ENCODE results near the gene PRRT3.

DNA sequence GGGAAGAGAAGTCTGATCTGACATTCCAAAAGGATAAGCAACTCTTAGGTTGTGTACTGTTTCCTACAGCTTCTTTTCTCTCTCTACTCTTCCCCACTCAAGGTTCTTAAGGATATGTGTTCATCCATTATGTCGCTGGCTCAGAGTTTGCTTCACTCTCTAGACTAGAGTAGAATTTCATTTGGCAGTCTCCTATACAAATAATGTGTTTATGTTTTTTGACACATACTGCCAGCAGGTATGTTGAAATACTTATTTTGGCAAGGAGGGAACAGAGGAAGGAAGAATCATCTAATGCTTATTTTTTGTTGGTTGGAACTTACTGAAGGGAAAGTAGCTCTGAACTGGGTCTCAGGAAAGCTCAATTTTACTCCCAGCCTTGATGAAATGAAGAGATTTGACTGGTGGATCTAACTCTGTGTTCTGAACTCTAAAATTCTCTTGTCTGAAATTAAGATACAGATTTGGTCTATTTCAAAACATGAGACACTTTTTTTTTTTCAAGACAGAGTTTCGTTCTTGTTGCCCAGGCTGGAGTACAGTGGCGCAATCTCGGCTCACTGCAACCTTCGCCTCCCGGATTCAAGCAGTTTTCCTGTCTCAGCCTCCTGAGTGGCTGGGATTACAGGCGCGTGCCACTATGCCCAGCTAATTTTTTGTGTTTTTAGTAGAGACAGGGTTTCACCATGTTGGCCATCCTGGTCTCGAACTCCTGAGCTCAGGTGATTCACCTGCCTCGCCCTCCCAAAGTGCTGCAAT, 42.1 kb upstream of the PRRT3 start:
- TF ChIP-seq, protein P1, sequence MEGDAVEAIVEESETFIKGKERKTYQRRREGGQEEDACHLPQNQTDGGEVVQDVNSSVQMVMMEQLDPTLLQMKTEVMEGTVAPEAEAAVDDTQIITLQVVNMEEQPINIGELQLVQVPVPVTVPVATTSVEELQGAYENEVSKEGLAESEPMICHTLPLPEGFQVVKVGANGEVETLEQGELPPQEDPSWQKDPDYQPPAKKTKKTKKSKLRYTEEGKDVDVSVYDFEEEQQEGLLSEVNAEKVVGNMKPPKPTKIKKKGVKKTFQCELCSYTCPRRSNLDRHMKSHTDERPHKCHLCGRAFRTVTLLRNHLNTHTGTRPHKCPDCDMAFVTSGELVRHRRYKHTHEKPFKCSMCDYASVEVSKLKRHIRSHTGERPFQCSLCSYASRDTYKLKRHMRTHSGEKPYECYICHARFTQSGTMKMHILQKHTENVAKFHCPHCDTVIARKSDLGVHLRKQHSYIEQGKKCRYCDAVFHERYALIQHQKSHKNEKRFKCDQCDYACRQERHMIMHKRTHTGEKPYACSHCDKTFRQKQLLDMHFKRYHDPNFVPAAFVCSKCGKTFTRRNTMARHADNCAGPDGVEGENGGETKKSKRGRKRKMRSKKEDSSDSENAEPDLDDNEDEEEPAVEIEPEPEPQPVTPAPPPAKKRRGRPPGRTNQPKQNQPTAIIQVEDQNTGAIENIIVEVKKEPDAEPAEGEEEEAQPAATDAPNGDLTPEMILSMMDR (conservative IDR thresholded peaks at IDR 0.05; ENCODE audit: low read depth, low read length), result no peak
- TF ChIP-seq RAD21 (IDR thresholded peaks at IDR 0.05; ENCODE audit: low read length) (no peak), POLR2A (IDR thresholded peaks at IDR 0.05; ENCODE audit: low read depth, low read length) (no peak)
